IPS-15b (cell line): Measurements from ENCODE around the gene CHST15.

Experiments
- H3K27me3 ChIP-seq: one replicate; pipeline ENCODE4 v1.6.1; 2013; ENCODE audit warnings: low read length; ENCODE audit not compliant: control insufficient read depth, insufficient read depth
- H3K36me3 ChIP-seq: one replicate; pipeline ENCODE4 v1.6.1; 2013; ENCODE audit warnings: low read length; ENCODE audit not compliant: control insufficient read depth, insufficient read depth
- H3K4me1 ChIP-seq: one replicate; pipeline ENCODE4 v1.6.1; 2013; ENCODE audit warnings: mild to moderate bottlenecking, low read length; ENCODE audit not compliant: control insufficient read depth, insufficient read depth
- H3K4me3 ChIP-seq: one replicate; pipeline ENCODE4 v1.5.1; 2013; ENCODE audit warnings: low read depth, low read length
- H3K9ac ChIP-seq: one replicate; pipeline ENCODE4 v1.6.1; 2013; ENCODE audit warnings: low read depth, mild to moderate bottlenecking, low read length
- H3K9me3 ChIP-seq: one replicate; pipeline ENCODE4 v1.6.1; 2013; ENCODE audit warnings: mild to moderate bottlenecking, low read length; ENCODE audit not compliant: control insufficient read depth, insufficient read depth

The CHST15 gene

GRCh38 chr10:123986736-123987135 is 106.7 kb downstream of the CHST15 start:
- no peak overlapping the region for H3K4me3 ChIP-seq
- H3K36me3 ChIP-seq = no peaks in the 10 kb centered on the region
- H3K9me3 ChIP-seq = no peaks in the 10 kb centered on the region
- H3K27me3 ChIP-seq = peaks cover 20% of the 10 kb centered on the region
- no peaks in the 10 kb centered on the region for H3K4me1 ChIP-seq
- H3K9ac ChIP-seq = no peak overlapping the region

- Histone ChIP-seq H3K4me1 (peaks cover 3% of the 10 kb centered on the region), H3K9ac (no peak overlapping the region), H3K9me3 (peaks cover 7% of the 10 kb centered on the region), H3K27me3 (peaks cover 46% of the 10 kb centered on the region), H3K4me3 (peak overlapping the region; percentile 10), H3K36me3 (no peaks in the 10 kb centered on the region)
Measured at GRCh38 chr10:123974406-123974805, 119.0 kb downstream of the CHST15 start.

- no peaks in the 10 kb centered on the region for H3K36me3 ChIP-seq
- peaks cover 50% of the 10 kb centered on the region for H3K27me3 ChIP-seq
- H3K4me1 ChIP-seq = peaks cover 3% of the 10 kb centered on the region
- H3K9me3 ChIP-seq = peaks cover 7% of the 10 kb centered on the region
- peak overlapping the region; percentile 65 for H3K4me3 ChIP-seq
- no peak overlapping the region for H3K9ac ChIP-seq
Measured at GRCh38 chr10:123972481-123973401, 120.7 kb downstream of the CHST15 start.

GRCh38 chr10:123970927-123971286 is 122.5 kb downstream of the CHST15 start:
- Histone ChIP-seq H3K27me3 (peaks cover 47% of the 10 kb centered on the region), H3K9ac (no peak overlapping the region), H3K4me3 (no peak overlapping the region), H3K9me3 (peaks cover 7% of the 10 kb centered on the region), H3K36me3 (no peaks in the 10 kb centered on the region), H3K4me1 (peaks cover 3% of the 10 kb centered on the region)

- H3K9me3 ChIP-seq = peaks cover 7% of the 10 kb centered on the region
- H3K4me3 ChIP-seq = peak overlapping the region; percentile 67
- H3K4me1 ChIP-seq = peaks cover 3% of the 10 kb centered on the region
- no peaks in the 10 kb centered on the region for H3K36me3 ChIP-seq
- no peak overlapping the region for H3K9ac ChIP-seq
- H3K27me3 ChIP-seq = peaks cover 45% of the 10 kb centered on the region
Measured at GRCh38 chr10:123970207-123970926, 123.0 kb downstream of the CHST15 start.

GRCh38 chr10:123967626-123968243 is 125.7 kb downstream of the CHST15 start:
- Histone ChIP-seq H3K9me3 (no peaks in the 10 kb centered on the region), H3K27me3 (peaks cover 18% of the 10 kb centered on the region), H3K9ac (no peak overlapping the region), H3K36me3 (no peaks in the 10 kb centered on the region), H3K4me1 (peaks cover 3% of the 10 kb centered on the region), H3K4me3 (no peak overlapping the region)

GRCh38 chr10:123966896-123967231 is 126.5 kb downstream of the CHST15 start:
- H3K27me3 ChIP-seq = peaks cover 17% of the 10 kb centered on the region
- H3K36me3 ChIP-seq = no peaks in the 10 kb centered on the region
- H3K9me3 ChIP-seq = no peaks in the 10 kb centered on the region
- peaks cover 3% of the 10 kb centered on the region for H3K4me1 ChIP-seq
- no peak overlapping the region for H3K4me3 ChIP-seq
- no peak overlapping the region for H3K9ac ChIP-seq

GRCh38 chr10:123965973-123966895 is 127.2 kb downstream of the CHST15 start:
- Histone ChIP-seq H3K4me3 (no peak overlapping the region), H3K36me3 (no peaks in the 10 kb centered on the region), H3K9me3 (no peaks in the 10 kb centered on the region), H3K27me3 (peaks cover 16% of the 10 kb centered on the region), H3K4me1 (peaks cover 3% of the 10 kb centered on the region), H3K9ac (no peak overlapping the region)

- no peaks in the 10 kb centered on the region for H3K9me3 ChIP-seq
Measured at GRCh38 chr10:123964953-123965352, 128.4 kb downstream of the CHST15 start.

GRCh38 chr10:123962756-123963530 is 130.5 kb downstream of the CHST15 start:
- H3K4me3 ChIP-seq = no peak overlapping the region
- no peaks in the 10 kb centered on the region for H3K9me3 ChIP-seq
- H3K36me3 ChIP-seq = no peaks in the 10 kb centered on the region
- H3K9ac ChIP-seq = no peak overlapping the region
- no peaks in the 10 kb centered on the region for H3K27me3 ChIP-seq
- H3K4me1 ChIP-seq = no peaks in the 10 kb centered on the region

More at GRCh38 chr10:123964953-123965352, 128.4 kb downstream of the CHST15 start:
- Histone ChIP-seq H3K36me3 (no peaks in the 10 kb centered on the region), H3K9ac (no peak overlapping the region), H3K4me1 (no peaks in the 10 kb centered on the region), H3K4me3 (no peak overlapping the region), H3K27me3 (peaks cover 6% of the 10 kb centered on the region)
